DND-41 (cell line): ENCODE measurements around the gene RBM39.
A peak's percentile ranks its signal among the peaks of the same experiment; 100 is the strongest.

Experiments used
- ATAC-seq: fragments of 200-7000 bp; cut with Tn5 transposase; 3 replicates; pipeline ENCODE4 v1.9.1; 2021; ENCODE audit warnings: low read depth; ENCODE audit not compliant: insufficient read depth
- DNase-seq: peaks from one replicate; pipeline ENCODE4 v3.0.0-alpha.2; 2020
- H2AFZ ChIP-seq: 2 replicates; pipeline ENCODE4 v1.6.0; 2012; ENCODE audit warnings: low read depth, low read length
- H3K27ac ChIP-seq: 2 replicates; pipeline ENCODE4 v1.5.1; 2012; ENCODE audit warnings: low read length, inconsistent platforms
- H3K27me3 ChIP-seq: fragments of 200-600 bp; sonication (generic); 2 replicates; pipeline ENCODE4 v1.6.0; 2012; ENCODE audit warnings: low read length, mild to moderate bottlenecking, inconsistent platforms; ENCODE audit not compliant: insufficient read depth, poor library complexity
- H3K36me3 ChIP-seq: 2 replicates; pipeline ENCODE4 v1.5.1; 2012; ENCODE audit warnings: low read length, inconsistent platforms; ENCODE audit not compliant: insufficient read depth
- H3K4me1 ChIP-seq: 2 replicates; pipeline ENCODE4 v1.5.1; 2012; ENCODE audit warnings: mild to moderate bottlenecking, low read length; ENCODE audit not compliant: insufficient read depth
- H3K4me2 ChIP-seq: 2 replicates; pipeline ENCODE4 v1.6.0; 2012; ENCODE audit warnings: mild to moderate bottlenecking, moderate library complexity, low read length, inconsistent platforms; ENCODE audit not compliant: insufficient read depth
- H3K4me3 ChIP-seq, 2 experiments: fragments of 200-600 bp in 1 of 2; shearing (Covaris generic) in 1 of 2; 2 replicates each; pipeline ENCODE4 v1.5.1; 2012 to 2016; ENCODE audit warnings: inconsistent platforms in 2 of 2, low read length in 2 of 2, mild to moderate bottlenecking in 2 of 2, low read depth in 1 of 2, moderate library complexity in 1 of 2
- H3K79me2 ChIP-seq: 2 replicates; pipeline ENCODE4 v1.6.0; 2012; ENCODE audit warnings: low read length, inconsistent platforms; ENCODE audit not compliant: insufficient read depth
- H3K9ac ChIP-seq: 2 replicates; pipeline ENCODE4 v1.6.0; 2012; ENCODE audit warnings: low read depth, mild to moderate bottlenecking, inconsistent platforms, low read length, moderate library complexity
- H3K9me3 ChIP-seq: 2 replicates; pipeline ENCODE4 v1.5.1; 2012; ENCODE audit warnings: low read length, moderate library complexity, mild to moderate bottlenecking, inconsistent platforms; ENCODE audit not compliant: insufficient read depth, severe bottlenecking
- H4K20me1 ChIP-seq: 2 replicates; pipeline ENCODE4 v1.6.0; 2012; ENCODE audit warnings: low read length; ENCODE audit not compliant: insufficient read depth
- CTCF ChIP-seq: IDR thresholded peaks from 2 replicates; pipeline ENCODE4 v1.5.1; 2012; ENCODE audit warnings: borderline replicate concordance, low read length, moderate library complexity, mild to moderate bottlenecking; ENCODE audit not compliant: poor library complexity, severe bottlenecking; ENCODE audit errors: extremely low read depth
- EZH2 ChIP-seq: IDR thresholded peaks from 3 replicates; pipeline ENCODE4 v1.6.1; 2012; ENCODE audit warnings: borderline replicate concordance, low read depth, mild to moderate bottlenecking, moderate library complexity, low read length, inconsistent platforms; ENCODE audit not compliant: severe bottlenecking

RBM39 gene

GRCh38 chr20:35704514-35705261 lies 37.4 kb downstream of the RBM39 start:
- Histone ChIP-seq H3K4me3 (no peak overlapping the region), H3K4me1 (peaks cover 30% of the 10 kb centered on the region), H3K27ac (no peak overlapping the region), H3K9me3 (no peaks in the 10 kb centered on the region), H2AFZ (no peak overlapping the region), H4K20me1 (peaks cover 55% of the 10 kb centered on the region), H3K9ac (no peak overlapping the region), H3K36me3 (peaks cover 86% of the 10 kb centered on the region), H3K4me2 (no peak overlapping the region), H3K79me2 (peaks cover 69% of the 10 kb centered on the region), H3K27me3 (no peaks in the 10 kb centered on the region)
- no peak for TF ChIP-seq EZH2
- no peak for TF ChIP-seq CTCF
- no peak for DNase-seq
- no peak for ATAC-seq

DNA sequence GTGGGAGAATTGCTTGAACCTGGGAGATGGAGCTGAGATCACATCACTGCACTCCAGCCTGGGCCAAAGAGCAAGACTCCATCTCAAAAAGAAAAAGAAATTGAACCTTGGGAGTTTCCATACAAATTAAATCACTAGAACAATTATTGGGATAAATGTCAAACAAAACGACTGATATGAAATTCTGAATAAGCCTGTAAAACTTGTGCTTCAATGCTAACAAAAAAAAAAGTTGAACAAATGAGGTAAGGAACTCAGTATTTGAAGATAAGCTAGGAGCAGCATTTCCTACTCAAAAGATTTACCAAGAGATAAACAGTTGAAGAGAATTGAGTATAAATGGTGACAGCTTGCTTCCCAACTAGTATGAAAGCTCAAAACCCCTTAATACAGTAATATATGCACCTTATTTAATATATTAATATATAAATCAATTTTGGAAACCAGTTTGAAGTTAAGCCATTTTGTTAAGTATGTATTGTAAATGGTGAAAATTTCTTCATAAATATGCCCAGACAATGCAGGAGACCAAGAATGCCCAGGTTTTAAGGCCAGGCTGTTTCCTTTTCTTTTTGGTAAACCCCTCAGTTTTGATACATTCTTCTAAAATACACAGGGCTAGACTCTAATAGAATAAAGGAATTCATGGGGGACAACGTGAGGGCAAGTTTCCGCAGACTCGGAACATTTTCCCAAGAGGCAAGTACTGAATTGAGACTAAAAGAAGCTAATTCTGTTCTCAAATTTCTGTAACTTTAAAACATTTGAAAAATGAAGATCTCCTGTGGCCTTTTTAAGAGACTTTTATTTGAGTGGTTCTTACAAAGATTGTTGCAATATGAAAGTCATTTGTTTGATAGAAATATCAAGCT lies 39.0 kb downstream of the RBM39 start:
- Histone ChIP-seq H3K4me3 (no peak overlapping the region), H3K9me3 (no peaks in the 10 kb centered on the region), H2AFZ (no peak overlapping the region), H3K4me1 (peaks cover 37% of the 10 kb centered on the region), H4K20me1 (peaks cover 43% of the 10 kb centered on the region), H3K9ac (no peak overlapping the region), H3K36me3 (peaks cover 73% of the 10 kb centered on the region), H3K4me2 (no peak overlapping the region), H3K27ac (no peak overlapping the region), H3K79me2 (peaks cover 68% of the 10 kb centered on the region), H3K27me3 (no peaks in the 10 kb centered on the region)
- no peak for TF ChIP-seq CTCF
- TF ChIP-seq EZH2: no peak
- ATAC-seq (no peak), DNase-seq (no peak)

GRCh38 chr20:35702051-35702823 lies 39.8 kb downstream of the RBM39 start:
- Histone ChIP-seq H3K4me1 (peaks cover 45% of the 10 kb centered on the region), H2AFZ (no peak overlapping the region), H3K4me3 (no peak overlapping the region), H3K36me3 (peaks cover 65% of the 10 kb centered on the region), H3K79me2 (peaks cover 69% of the 10 kb centered on the region), H3K4me2 (peak overlapping the region; percentile 5; the same call in 1 of the 2 replicates), H3K27ac (peak overlapping the region; percentile 16; the same call in 1 of the 2 replicates), H3K9ac (no peak overlapping the region), H4K20me1 (peaks cover 43% of the 10 kb centered on the region), H3K9me3 (no peaks in the 10 kb centered on the region), H3K27me3 (no peaks in the 10 kb centered on the region)
- DNase-seq (no peak), ATAC-seq (no peak)
- no peak for TF ChIP-seq EZH2
- no peak for TF ChIP-seq CTCF
